ENCODE data around the gene TTC1.
"Not testable (repeated sequence)": the region's sequence is repeated elsewhere in the genome, so short reads cannot be mapped to it uniquely, and the experiment has no call there.

TTC1 gene

DNA sequence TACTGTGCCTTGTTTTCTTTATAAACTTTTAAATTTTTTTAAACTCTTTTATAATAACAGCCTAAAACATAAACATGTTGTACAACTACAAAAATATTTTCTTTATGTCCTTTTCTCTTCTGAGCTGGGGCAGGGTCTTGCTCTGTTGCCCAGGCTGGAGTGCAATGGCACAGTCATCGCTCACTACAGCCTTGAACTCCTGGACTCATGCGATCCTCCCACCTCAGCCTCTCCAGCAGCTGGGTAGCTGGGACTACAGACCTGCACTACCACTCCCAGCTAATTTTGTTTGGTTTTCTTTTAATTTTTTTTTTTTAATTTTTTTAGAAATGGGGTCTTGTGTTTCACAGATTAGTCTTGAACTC is 31.5 kb downstream of the TTC1 start:
- no peak for DNase-seq (ENCODE audit: low read depth, low spot score)

DNA sequence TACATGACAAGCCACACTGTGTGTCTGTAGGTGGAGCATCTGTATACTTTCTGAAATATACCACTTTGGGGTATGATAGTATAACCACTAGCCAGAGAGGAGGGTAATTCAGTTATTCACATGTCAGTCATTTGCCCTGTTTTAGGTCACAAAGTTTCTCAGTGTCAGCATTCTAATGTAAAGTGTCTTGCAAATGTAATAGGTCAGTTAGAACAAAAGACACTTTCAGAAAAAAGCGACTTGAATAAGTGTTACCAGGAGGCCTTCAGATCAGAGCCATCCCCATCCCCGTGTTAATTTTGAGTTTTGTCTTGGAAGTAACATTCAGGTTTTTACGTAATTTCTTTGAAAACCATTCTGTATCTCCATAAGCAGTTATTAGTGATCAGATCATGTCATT is 33.7 kb downstream of the TTC1 start:
- DNase-seq (ENCODE audit: low read depth, low spot score): no peak

DNA sequence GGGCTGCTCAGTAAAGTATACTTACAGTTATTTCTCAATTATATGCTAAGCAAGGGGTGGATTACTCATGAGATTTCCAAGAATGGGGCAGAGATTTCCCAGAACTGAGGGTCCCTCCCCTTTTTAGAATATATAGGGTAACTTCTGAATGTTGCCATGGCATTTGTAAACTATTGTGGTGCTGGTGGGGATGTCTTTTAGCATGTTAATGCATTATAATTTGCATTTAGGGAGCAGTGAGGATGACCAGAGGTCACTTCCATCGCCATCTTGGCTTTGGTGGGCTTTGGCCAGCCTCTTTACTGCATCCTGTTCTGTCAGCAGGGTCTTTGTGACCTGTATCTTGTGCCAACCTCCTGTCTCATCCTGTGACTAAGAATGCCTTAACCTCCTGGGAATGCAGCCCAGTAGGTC is 35.5 kb downstream of the TTC1 start:
- DNase-seq (ENCODE audit: low read depth, low spot score): peak; percentile 57

DNA sequence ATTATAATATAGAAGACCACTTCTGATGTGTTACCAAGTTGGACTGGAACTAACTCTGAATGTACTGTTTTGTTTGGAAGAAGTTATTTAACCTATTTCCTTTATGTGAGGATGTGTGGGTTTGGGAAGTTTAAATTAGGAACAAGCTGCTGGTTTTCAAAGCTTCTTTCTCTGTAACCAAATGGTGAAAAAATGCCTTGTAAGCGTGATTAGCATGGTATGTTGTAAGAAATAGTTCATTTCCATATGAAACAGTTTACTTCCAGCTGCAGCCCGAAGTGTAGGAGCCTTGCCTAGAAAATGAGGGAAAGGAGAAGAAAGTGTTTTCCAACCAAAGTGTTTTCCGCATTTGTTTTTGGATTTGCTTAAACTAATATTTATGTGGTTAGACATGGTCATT is 36.0 kb downstream of the TTC1 start:
- no peak for DNase-seq (ENCODE audit: low read depth, low spot score)

DNA sequence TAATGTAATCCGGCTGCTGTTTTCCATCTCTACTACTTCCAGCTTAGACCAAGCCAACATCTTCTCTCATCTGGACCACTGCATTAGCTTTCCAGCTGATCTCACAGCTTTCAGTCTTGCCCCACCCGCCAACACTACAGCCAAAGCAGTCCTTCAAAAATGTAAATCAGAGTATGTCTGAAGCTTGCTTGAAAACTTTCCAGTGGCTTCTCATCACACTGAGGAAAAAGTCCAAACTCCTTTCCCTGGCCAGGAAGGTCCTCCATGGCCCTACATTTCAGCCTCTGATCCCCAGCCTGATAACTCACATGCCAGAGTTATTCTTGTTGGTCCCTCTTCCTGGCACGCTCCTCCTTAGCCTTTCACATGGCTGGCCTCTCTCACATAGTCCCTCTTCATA is 38.5 kb downstream of the TTC1 start:
- DNase-seq (ENCODE audit: low read depth, low spot score): no peak

DNA sequence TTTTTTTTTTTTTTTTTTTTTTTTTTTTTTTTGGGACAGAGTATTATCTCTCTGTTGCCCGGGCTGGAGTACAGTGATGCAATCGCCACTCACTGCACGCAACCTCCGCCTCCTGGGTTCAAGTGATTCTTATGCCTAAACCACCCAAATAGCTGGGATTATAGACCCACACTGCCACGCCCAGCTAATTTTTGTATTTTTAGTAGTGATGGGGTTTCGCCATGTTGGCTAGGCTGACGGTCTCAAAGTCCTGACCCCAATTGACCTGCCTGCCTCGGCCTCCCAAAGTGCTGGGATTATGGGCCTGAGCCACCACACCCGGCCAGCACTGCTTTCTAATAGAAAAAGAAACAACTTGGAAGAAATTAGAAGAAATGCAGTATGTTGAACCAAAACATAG is 39.2 kb downstream of the TTC1 start:
- no peak for DNase-seq (ENCODE audit: low read depth, low spot score)

DNA sequence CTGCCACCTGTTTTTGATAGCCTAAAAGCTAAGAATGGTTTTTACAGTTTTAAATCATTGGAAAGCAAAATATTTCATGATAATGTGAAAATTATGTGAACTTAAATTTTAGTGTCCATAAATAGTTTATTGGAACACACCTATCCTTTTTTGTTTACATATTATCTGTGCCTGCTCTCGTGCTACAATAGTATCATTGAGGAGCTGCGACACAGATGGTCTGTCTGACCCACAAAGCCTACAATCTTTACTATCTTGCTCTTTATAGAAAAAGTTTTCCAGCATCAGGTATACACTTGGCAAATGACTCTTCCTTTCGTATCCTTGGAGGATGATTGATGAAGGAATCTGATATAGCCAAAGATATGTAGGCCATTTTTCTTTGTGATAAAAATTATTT is 40.2 kb downstream of the TTC1 start:
- no peak for DNase-seq (ENCODE audit: low read depth, low spot score)

DNA sequence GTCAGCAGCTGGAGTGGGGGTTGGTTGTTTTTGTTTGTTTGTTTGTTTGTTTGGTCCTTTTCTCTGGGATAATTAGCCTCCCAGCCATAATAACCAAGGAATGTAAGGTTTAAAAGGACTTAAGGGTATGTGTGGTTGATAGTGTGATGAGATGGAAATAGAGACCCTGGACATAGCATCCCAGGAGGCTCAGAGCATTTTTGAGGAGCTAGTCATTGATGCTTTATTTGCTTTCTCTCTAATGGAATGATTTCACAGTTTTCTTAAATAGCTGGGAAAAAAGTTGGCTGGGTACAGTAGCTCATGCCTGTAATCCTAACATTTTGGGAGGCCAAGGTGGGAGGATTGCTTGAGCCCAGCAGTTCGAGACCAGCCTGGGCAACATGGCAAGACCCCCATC is 45.1 kb downstream of the TTC1 start:
- DNase-seq (ENCODE audit: low read depth, low spot score): no peak

DNA sequence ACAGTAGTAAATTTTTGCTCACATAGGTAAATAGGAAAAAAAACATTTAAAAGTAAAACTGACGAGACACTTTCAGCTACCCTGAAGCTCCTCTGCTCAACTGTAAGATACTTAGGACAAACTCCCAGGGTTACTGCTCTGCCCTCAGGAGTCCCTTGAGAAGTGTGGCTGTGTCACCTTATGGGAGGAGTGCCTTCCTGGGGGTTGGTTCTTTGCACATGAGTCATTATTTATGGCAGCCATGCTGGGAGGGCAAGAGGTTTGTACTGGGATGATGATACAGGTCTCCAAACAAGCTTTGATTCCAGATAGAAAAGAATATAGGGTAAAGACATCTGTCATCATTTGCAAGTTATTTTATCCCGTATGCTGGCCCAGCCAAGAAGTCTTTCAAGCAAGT is 45.9 kb downstream of the TTC1 start:
- DNase-seq (ENCODE audit: low read depth, low spot score): no peak

DNA sequence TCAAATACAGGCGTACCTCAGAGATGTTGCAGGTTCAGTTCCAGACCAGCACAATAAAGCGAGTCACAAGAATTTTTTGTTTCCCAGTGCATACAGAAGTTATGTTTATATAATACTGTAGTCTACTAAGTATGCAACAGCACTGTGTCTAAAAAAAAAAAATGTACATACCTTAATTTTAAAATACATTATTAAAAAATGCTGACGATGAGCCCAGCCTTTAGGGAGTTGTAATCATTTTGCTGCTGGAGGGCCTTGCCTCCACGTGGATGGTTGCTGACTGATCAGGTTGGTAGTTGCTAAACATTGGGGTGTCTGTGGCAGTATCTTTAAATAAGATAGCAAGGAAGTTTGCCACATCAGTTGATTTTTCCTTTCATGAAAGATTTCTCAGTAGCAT is 48.3 kb downstream of the TTC1 start:
- DNase-seq (ENCODE audit: low read depth, low spot score): no peak

DNA sequence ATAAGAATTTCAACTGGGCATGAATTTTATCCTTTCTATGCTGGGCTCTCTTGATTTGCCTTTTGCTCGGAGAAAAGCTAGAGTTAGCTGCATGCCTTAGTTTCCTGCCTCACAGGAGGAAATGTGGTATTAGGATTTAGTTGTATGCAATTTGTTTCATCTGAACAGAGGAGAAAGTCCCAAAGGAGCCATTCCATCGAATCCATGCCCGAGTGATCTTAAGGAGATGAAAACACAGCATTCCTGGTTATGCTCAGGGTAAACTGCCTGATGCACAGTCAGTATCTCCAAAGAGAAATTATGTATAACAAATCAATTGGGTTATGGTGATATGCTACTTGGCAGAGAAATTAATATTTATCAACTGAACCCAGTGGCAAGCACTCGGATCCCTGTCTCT is 51.1 kb downstream of the TTC1 start:
- DNase-seq (ENCODE audit: low read depth, low spot score): no peak

DNA sequence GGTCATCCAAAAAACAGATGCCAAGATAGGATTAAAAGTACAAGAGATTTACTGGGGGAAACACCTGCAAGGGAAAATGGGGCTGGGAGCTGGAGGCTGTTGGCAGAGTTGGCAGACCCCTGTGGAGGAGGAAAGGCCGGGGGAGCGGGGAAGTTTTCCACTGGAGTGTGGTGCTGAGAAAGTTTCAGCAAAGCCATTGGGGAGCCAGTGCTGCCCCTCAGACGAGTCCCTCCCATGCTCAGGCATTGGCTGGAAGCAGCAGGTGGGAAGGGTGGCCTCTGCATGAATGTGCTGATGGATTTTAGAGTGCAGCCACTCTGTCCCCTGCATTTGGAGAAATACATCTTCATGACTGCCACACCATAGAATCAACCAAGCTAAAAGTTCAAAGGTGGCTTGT is 52.8 kb downstream of the TTC1 start:
- no peak for DNase-seq (ENCODE audit: low read depth, low spot score)

DNA sequence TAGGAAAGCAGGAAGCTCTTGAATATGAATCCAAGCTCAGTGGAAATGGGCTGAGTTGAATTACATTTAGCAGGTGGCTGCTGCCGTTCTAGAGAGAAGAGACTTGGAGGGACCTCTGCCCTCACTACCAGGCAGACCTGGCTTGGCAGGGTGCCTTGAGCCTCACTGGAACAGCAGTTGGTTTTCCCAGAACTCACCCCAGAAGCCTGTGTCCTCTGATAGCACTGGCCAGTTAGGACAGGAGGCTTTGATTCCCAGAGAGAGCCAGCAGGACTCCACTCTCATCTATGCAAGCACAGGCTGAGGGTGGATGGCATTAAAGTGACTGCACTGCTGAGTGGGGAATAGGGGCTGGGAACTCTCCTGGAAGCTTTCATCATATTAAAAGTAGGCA is 55.5 kb downstream of the TTC1 start:
- no peak for DNase-seq (ENCODE audit: low read depth, low spot score)

DNA sequence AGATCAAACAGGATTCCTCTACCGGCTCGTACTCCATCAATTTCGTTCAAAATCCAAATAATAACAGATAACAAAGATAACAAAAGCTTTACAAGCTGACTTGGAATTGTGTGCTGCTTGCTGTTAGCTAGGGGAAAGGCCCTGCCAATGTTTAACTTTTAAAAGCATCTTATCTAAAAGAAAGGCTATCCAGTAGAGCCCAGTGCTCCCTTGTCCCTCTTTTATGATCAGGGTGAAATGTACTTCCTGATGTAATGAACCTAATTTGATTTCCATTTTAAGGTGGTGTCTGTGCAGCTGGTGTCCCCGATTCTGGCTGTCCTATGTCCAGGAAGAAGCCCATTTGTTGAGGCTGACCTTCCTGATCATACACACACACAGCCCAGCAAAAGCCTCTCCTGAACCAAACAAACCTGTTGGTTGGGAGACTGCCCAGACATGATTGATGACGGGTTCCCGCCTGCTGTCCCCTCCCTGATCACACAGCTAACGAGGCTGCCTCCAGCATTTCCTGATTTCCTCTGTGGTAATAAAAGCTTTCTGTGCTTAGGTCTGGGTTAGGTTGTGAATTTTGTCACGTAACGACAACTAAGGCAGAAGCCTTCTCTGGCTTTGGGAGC is 56.2 kb downstream of the TTC1 start:
- no peak for DNase-seq (ENCODE audit: low read depth, low spot score)

DNA sequence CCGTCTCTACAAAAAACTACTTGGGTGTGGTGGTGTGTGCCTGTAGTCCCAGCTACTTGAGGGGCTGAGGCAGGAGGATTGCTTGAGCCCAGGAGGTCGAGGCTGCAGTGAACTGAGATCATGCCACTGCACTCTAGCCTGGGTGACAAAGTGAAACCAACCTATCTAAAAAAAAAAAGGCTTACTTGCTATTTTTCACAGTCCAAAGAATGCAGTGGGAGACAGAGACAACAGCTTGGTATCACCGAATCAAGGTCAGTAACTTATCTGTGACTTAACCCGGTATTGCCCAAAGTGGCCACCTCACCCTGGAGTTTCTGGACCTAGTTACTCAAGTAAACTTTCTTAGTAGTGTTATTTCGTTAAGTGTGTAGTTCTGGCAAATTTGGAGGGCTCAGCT is 60.2 kb downstream of the TTC1 start:
- DNase-seq (ENCODE audit: low read depth, low spot score): not testable (repeated sequence)

DNA sequence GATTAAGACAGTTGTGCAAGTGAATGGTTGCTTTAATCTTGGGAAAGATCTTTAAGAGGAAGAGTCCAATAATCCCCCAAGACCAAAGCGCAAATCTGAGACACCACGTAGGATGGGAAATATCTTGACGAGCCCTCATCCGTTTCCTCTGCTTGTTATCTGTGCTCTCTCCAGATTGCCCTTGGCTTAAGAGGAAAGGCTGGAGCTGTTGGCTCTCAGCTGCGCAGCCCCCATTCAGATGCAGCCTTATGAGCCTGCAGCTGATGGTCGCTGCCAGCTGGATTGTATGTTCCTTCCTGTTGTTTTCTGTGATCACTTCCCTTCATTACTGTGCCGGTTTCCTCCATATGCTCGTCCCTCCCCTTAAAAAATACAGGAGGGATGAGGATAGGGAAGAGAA is 62.6 kb downstream of the TTC1 start:
- DNase-seq (ENCODE audit: low read depth, low spot score): no peak

DNA sequence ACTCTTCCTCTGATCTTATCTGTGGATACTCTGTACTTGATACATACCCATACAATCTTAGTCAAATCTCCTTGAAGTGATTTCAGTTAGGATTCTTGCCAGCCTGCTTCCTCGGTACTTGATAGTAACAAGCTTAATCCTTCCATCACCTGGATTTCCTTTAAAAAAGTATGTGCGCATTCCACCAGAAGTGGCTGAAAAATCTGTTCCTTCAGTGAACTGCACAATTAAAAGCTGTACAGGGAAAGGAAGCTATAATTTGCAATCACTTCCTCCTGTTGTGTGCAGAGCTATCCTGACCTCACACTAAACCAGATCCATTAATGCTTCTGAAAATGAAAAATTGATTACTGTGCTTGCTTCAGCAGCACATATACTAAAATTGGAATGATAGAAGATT is 63.0 kb downstream of the TTC1 start:
- no peak for DNase-seq (ENCODE audit: low read depth, low spot score)

DNA sequence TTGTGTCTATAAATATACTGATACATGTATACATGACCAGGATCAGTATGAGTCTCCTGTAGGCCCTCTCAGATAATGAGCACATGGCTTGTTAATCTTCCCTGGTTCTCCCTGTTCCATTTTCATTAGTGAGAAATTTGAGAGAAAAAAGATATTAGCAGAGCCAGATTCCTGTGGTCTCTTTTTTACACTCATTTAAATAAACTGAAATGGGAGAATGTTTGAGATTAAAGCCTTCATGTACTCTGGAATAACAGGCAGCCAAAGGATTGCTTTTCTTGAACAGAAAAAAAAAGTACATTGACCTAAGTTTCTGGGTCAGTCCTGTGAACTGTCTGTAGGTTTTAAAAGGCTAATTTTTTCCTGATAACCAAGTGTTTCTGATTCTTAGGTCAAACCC is 66.1 kb downstream of the TTC1 start:
- DNase-seq (ENCODE audit: low read depth, low spot score): no peak

DNA sequence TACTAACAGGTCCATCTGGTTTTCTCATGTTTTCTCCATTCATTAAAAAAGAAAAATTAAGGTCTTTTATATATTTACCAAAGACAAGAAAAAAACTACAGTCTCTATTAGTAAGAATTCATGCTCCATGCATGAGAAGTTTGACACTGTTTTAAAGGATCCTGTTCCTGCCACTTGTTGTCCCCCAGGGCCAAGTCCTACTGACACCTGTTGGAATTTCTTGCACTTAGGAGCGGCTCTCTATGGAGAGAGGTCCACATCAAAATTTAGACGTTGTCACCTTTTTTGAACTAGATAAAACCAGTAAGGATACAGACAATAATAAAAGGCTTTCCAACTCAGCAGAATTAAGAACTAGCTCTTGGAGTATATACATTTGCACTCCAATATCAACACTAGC is 68.1 kb downstream of the TTC1 start:
- DNase-seq (ENCODE audit: low read depth, low spot score): no peak

DNA sequence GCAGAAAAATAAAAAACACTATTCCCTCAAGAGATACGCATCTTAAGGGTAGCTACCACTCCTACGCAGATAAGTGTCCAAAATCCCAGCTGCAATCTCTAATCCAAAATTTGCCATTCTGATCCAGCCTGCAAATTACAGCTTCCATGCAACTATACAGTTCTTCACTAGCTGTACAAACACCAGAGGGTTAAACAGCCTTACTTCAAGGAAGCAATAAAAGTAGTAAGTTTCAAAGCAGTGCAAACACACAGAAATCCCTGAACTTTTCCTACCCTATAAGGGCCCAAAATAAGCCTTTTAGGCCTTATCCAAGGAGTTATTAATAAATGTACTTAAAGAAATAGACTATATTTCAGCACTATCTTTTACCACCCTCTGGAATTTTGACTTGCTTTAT is 70.8 kb downstream of the TTC1 start:
- DNase-seq (ENCODE audit: low read depth, low spot score): no peak

DNA sequence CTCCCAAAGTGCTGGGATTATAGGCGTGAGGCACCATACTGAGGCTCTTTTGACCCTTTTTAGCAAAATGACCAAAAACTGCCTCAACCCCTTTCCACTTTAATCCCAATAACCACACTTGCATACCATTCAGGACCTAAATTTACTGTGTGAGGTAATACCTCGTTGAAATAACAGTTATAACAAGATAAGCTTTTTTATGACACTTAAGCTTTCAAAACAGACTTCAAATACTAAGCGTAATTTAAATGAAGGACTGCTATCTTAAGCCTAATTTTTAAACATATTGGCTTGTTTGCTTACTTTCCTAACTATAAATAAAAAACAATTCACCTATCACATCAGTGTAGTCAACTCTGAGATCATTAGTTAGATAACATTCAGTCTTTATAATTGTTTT is 72.6 kb downstream of the TTC1 start:
- DNase-seq (ENCODE audit: low read depth, low spot score): no peak

DNA sequence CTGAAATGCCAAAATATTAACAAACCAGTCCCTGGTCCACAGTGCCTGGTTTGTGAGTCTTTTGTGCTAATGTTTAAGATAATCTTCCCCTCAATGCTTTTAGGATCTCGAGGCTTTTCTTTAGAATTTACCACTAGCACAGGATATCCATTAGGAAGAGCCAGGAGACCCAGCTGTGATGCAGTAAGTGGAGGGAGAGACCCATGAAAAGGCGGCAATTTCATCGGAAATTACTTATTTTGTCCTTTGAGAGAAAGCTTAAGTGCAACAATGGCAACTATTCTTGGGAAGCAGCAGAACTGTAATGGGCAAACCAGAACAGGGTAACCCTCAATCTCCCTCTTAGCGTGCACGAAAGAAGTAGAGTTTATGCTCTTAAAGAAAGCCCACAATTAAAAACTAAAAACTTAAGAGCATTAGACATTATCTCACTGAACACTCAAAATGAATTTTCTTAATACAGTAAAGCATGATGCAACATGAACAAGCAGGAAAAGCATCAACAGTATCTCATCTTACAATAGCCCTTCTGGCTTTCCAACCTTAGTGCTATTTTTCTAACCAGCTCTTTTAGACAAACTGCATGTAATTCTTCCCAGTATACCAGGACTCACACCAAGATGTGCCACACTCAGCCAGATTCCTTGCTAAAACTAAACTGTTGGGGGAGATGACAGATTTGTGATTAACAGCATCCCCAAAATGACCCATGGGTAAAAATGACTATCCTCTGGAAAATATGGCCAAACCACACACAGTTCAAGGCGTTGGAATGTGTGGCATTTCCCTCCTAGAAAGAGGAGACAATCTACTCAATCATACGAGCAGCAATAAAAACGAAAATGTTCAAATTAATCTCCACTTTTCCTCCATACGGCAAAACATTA is 73.9 kb downstream of the TTC1 start:
- no peak for DNase-seq (ENCODE audit: low read depth, low spot score)

DNA sequence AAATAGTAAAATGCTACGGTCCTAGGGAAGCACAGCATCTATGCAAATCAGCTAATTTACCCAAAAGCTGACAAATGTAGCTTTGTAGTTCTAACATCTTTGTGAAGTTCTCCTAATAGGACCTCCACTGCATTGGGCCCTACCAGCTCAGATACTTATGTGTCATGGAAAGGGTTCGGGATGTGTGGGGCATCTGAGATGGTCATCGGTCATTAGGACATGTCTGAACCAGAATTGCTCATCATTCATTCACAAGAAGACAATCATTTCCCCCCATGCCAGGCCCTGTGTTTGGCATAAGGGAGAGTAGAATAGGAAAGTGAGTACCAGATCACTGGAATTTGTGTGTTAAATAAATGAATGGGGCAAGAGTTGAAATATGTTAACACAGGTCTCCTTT is 74.6 kb downstream of the TTC1 start:
- DNase-seq (ENCODE audit: low read depth, low spot score): no peak

DNA sequence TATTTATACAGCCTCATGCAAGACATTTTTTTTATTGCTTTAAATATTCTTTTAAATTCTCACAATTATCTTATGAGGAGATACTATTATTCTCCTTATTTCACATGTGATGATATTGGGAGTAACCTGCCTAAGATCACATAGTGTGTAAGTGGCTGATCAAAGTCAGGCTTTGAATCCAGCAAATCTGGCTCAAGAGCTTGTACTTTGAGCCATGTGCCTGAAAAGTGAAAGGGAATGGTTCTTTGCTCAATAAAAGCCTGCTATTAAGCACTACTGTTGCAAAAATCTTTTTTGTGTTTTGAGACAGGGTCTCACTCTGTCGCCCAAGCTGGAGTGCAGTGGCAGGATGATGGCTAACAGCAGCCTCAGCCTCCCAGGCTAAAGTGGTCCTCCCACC is 75.2 kb downstream of the TTC1 start:
- no peak for DNase-seq (ENCODE audit: low read depth, low spot score)

All from iPS DF 19.7 (cell line).